Dendritic cell treated with granulocyte-macrophage colony-stimulating factor and Interleukin-4, amounts not matched to agents 40 ng/mL and 50 ng/mL, for 4 days (primary cell): ENCODE data around the gene DBI.
A peak's percentile ranks its signal among the peaks of the same experiment; 100 is the strongest.

Experiments used
- H3K27ac Mint-ChIP-seq: one replicate; pipeline ENCODE4 v1.8.0; 2022; ENCODE audit warnings: mild to moderate bottlenecking, mixed read lengths
- H3K27me3 Mint-ChIP-seq: one replicate; pipeline ENCODE4 v1.8.0; 2022; ENCODE audit warnings: mild to moderate bottlenecking, mixed read lengths
- H3K36me3 Mint-ChIP-seq: one replicate; pipeline ENCODE4 v1.8.0; 2022; ENCODE audit warnings: low read depth, mixed read lengths
- H3K4me1 Mint-ChIP-seq: one replicate; pipeline ENCODE4 v1.8.0; 2022; ENCODE audit warnings: low read depth, mixed read lengths
- H3K4me3 Mint-ChIP-seq: one replicate; pipeline ENCODE4 v1.8.0; 2022; ENCODE audit warnings: mild to moderate bottlenecking, moderate library complexity, mixed read lengths
- H3K9me3 Mint-ChIP-seq: one replicate; pipeline ENCODE4 v1.8.0; 2022; ENCODE audit warnings: mixed read lengths
- intact Hi-C: fragments of 100-400 bp; cut with micrococcal nuclease; formaldehyde crosslinking; loops from one replicate; pipeline ENCODE4 v1.15.0; 2022

The DBI gene

GRCh38 chr2:119366649-119367471 lies at the start of gene DBI, which contains the start of gene C2orf76:
Gene DBI (plus strand): TSS chr2:119366977. CDS start chr2:119367052, 75 bp downstream.
Gene C2orf76 (minus strand): TSS chr2:119366834. CDS start chr2:119339959, 26,875 bp downstream.
- Mint-ChIP-seq H3K4me1 (peaks cover 61% of the 10 kb centered on the region), H3K27me3 (no peaks in the 10 kb centered on the region), H3K36me3 (peaks cover 59% of the 10 kb centered on the region), H3K27ac (peak within 1 kb of the TSS; percentile 98), H3K9me3 (no peaks in the 10 kb centered on the region), H3K4me3 (peak within 1 kb of the TSS; percentile 99)
- intact Hi-C loops: no loop called here

- no peaks in the 10 kb centered on the region for H3K27me3 Mint-ChIP-seq
- no peak overlapping the region for H3K27ac Mint-ChIP-seq
- H3K4me3 Mint-ChIP-seq: no peak overlapping the region
- no peaks in the 10 kb centered on the region for H3K9me3 Mint-ChIP-seq
- intact Hi-C loops: no loop called here
- no peaks in the 10 kb centered on the region for H3K4me1 Mint-ChIP-seq
- H3K36me3 Mint-ChIP-seq: no peaks in the 10 kb centered on the region
Observed at GRCh38 chr2:119317554-119317953, 49.2 kb upstream of the DBI start.

- no peaks in the 10 kb centered on the region for H3K36me3 Mint-ChIP-seq
- no peaks in the 10 kb centered on the region for H3K27me3 Mint-ChIP-seq
- H3K27ac Mint-ChIP-seq: no peak overlapping the region
- H3K9me3 Mint-ChIP-seq: no peaks in the 10 kb centered on the region
- H3K4me1 Mint-ChIP-seq: no peaks in the 10 kb centered on the region
- intact Hi-C loops: no loop called here
- H3K4me3 Mint-ChIP-seq: no peak overlapping the region
Observed at GRCh38 chr2:119319593-119319992, 47.2 kb upstream of the DBI start.

- Mint-ChIP-seq H3K27ac (no peak overlapping the region), H3K9me3 (no peaks in the 10 kb centered on the region), H3K4me3 (no peak overlapping the region), H3K4me1 (peaks cover 6% of the 10 kb centered on the region), H3K36me3 (no peaks in the 10 kb centered on the region), H3K27me3 (no peaks in the 10 kb centered on the region)
- intact Hi-C loops: no loop called here
Observed at GRCh38 chr2:119323459-119323858, 43.3 kb upstream of the DBI start.

GRCh38 chr2:119324685-119325270 lies 42.0 kb upstream of the DBI start:
- intact Hi-C loops: no loop called here

GRCh38 chr2:119326938-119327337 lies 39.8 kb upstream of the DBI start:
- no peak overlapping the region for H3K4me3 Mint-ChIP-seq
- H3K27me3 Mint-ChIP-seq: no peaks in the 10 kb centered on the region
- intact Hi-C loops: no loop called here
- H3K27ac Mint-ChIP-seq: no peak overlapping the region
- no peaks in the 10 kb centered on the region for H3K9me3 Mint-ChIP-seq
- no peaks in the 10 kb centered on the region for H3K36me3 Mint-ChIP-seq
- peaks cover 6% of the 10 kb centered on the region for H3K4me1 Mint-ChIP-seq

More at GRCh38 chr2:119324685-119325270, 42.0 kb upstream of the DBI start:
- Mint-ChIP-seq H3K27me3 (no peaks in the 10 kb centered on the region), H3K4me3 (no peak overlapping the region), H3K36me3 (no peaks in the 10 kb centered on the region), H3K27ac (no peak overlapping the region), H3K4me1 (peaks cover 6% of the 10 kb centered on the region), H3K9me3 (no peaks in the 10 kb centered on the region)

GRCh38 chr2:119327431-119327830 lies 39.3 kb upstream of the DBI start:
- Mint-ChIP-seq H3K27ac (no peak overlapping the region), H3K9me3 (no peaks in the 10 kb centered on the region), H3K4me3 (no peak overlapping the region), H3K4me1 (peaks cover 6% of the 10 kb centered on the region), H3K27me3 (no peaks in the 10 kb centered on the region), H3K36me3 (no peaks in the 10 kb centered on the region)
- intact Hi-C loops: no loop called here

GRCh38 chr2:119332953-119333352 lies 33.8 kb upstream of the DBI start:
- no peak overlapping the region for H3K27ac Mint-ChIP-seq
- no peak overlapping the region for H3K4me3 Mint-ChIP-seq
- peaks cover under 1% of the 10 kb centered on the region for H3K4me1 Mint-ChIP-seq
- no peaks in the 10 kb centered on the region for H3K27me3 Mint-ChIP-seq
- peaks cover 11% of the 10 kb centered on the region for H3K36me3 Mint-ChIP-seq
- intact Hi-C loops: no loop called here
- no peaks in the 10 kb centered on the region for H3K9me3 Mint-ChIP-seq

- Mint-ChIP-seq H3K4me3 (no peak overlapping the region), H3K4me1 (peaks cover 4% of the 10 kb centered on the region), H3K27ac (no peak overlapping the region), H3K9me3 (no peaks in the 10 kb centered on the region), H3K27me3 (no peaks in the 10 kb centered on the region), H3K36me3 (peaks cover 11% of the 10 kb centered on the region)
- intact Hi-C loops: no loop called here
Observed at GRCh38 chr2:119333360-119333759, 33.4 kb upstream of the DBI start.

- peaks cover 9% of the 10 kb centered on the region for H3K4me1 Mint-ChIP-seq
- H3K36me3 Mint-ChIP-seq: peaks cover 11% of the 10 kb centered on the region
- no peak overlapping the region for H3K27ac Mint-ChIP-seq
- H3K9me3 Mint-ChIP-seq: no peaks in the 10 kb centered on the region
- intact Hi-C loops: no loop called here
- H3K4me3 Mint-ChIP-seq: no peak overlapping the region
- H3K27me3 Mint-ChIP-seq: no peaks in the 10 kb centered on the region
Observed at GRCh38 chr2:119333833-119334232, 32.9 kb upstream of the DBI start.

- Mint-ChIP-seq H3K9me3 (no peaks in the 10 kb centered on the region), H3K36me3 (peaks cover 11% of the 10 kb centered on the region), H3K4me1 (peaks cover 21% of the 10 kb centered on the region), H3K4me3 (no peak overlapping the region), H3K27me3 (no peaks in the 10 kb centered on the region), H3K27ac (peak overlapping the region; percentile 30)
- intact Hi-C loops: loop anchor here (5.0 kb wide), 1 partner anchor 805 kb away; no protein-coding TSS in a partner anchor
Observed at GRCh38 chr2:119337749-119338148, 29.0 kb upstream of the DBI start.

- no peak overlapping the region for H3K4me3 Mint-ChIP-seq
- H3K4me1 Mint-ChIP-seq: peaks cover 21% of the 10 kb centered on the region
- no peaks in the 10 kb centered on the region for H3K9me3 Mint-ChIP-seq
- no peaks in the 10 kb centered on the region for H3K27me3 Mint-ChIP-seq
- peaks cover 11% of the 10 kb centered on the region for H3K36me3 Mint-ChIP-seq
- peak overlapping the region; percentile 30 for H3K27ac Mint-ChIP-seq
- intact Hi-C loops: loop anchor here (5.0 kb wide), 1 partner anchor 806 kb away; no protein-coding TSS in a partner anchor
Observed at GRCh38 chr2:119338272-119338671, 28.5 kb upstream of the DBI start.

- H3K4me3 Mint-ChIP-seq: peak overlapping the region; percentile 35
- H3K27ac Mint-ChIP-seq: peak overlapping the region; percentile 30
- H3K36me3 Mint-ChIP-seq: peaks cover 11% of the 10 kb centered on the region
- no peaks in the 10 kb centered on the region for H3K9me3 Mint-ChIP-seq
- no peaks in the 10 kb centered on the region for H3K27me3 Mint-ChIP-seq
- intact Hi-C loops: loop anchor here (5.0 kb wide), 1 partner anchor 807 kb away; no protein-coding TSS in a partner anchor
- peaks cover 21% of the 10 kb centered on the region for H3K4me1 Mint-ChIP-seq
Observed at GRCh38 chr2:119338826-119339561, 27.8 kb upstream of the DBI start.

GRCh38 chr2:119339562-119339923 lies 27.2 kb upstream of the DBI start:
- Mint-ChIP-seq H3K4me1 (peaks cover 21% of the 10 kb centered on the region), H3K27me3 (no peaks in the 10 kb centered on the region), H3K27ac (peak overlapping the region; percentile 58), H3K9me3 (no peaks in the 10 kb centered on the region), H3K4me3 (no peak overlapping the region), H3K36me3 (peaks cover 11% of the 10 kb centered on the region)
- intact Hi-C loops: loop anchor here (5.0 kb wide), 1 partner anchor 807 kb away; no protein-coding TSS in a partner anchor
